K562 (cell line): ENCODE results near the gene CLIP4. TPM values are rescaled to one million over a fixed set of nuclear protein-coding genes. Genes with fewer than 3 reads are reported as not detected.

ENCODE experiments used
- ATAC-seq: fragments of 200-7000 bp; cut with Tn5 transposase; 3 replicates; pipeline ENCODE4 v1.9.1; 2020; ENCODE audit warnings: moderate library complexity
- BruUV-seq: library from RNA; stranded (reverse); fragments of 400-500 nt; replicated peaks from 2 replicates; lab custom pipeline; 2021; lab: Mats Ljungman, UMichigan
- CTCF ChIA-PET: fragments of 300-600 bp; formaldehyde crosslinking; extraction: SDS; loops from one replicate; lab custom pipeline; 2021; ENCODE audit warnings: low intra/inter-chr PET ratio; lab: Yijun Ruan, JAX
- POLR2A ChIA-PET: fragments of 300-600, 350-650 bp; sonication (Branson Sonifier 250); formaldehyde crosslinking; extraction: SDS; loops from one replicate; lab custom pipeline; 2021; ENCODE audit warnings: antibody characterized with exemption, inconsistent platforms; lab: Yijun Ruan, JAX
- DNase-seq, 4 experiments: peaks; one replicate each; pipeline versions ENCODE4 v3.0.0 to v3.0.0-alpha.2; 2011 to 2018; ENCODE audit warnings: low spot score in 3 of 4, mixed read lengths in 3 of 4; ENCODE audit errors: extremely low read depth in 1 of 4
- FAIRE-seq: peaks from 2 replicates; lab custom pipeline; 2011; peaks lifted over from hg19 to GRCh38; lab: Jason Lieb, UNC
- H2AFZ ChIP-seq: 2 replicates; pipeline ENCODE4 v1.6.0; 2011; ENCODE audit warnings: low read depth, low read length, control low read depth, inconsistent platforms
- H3K27ac ChIP-seq: fragments of 200-600 bp; 3 replicates; pipeline ENCODE4 v1.8.0; 2011; ENCODE audit warnings: low read depth, mild to moderate bottlenecking, control low read depth, inconsistent platforms, low read length, moderate library complexity, mixed read lengths; ENCODE audit errors: extremely low read depth
- H3K27me3 ChIP-seq, 2 experiments: fragments of 300-600 bp in 1 of 2; 2 replicates in 1 of 2; 3 replicates in 1 of 2; pipeline versions ENCODE4 v1.6.0 to v1.8.0; 2011; ENCODE audit warnings: inconsistent platforms in 2 of 2, low read length in 2 of 2, mild to moderate bottlenecking in 1 of 2, mixed read lengths in 1 of 2, moderate library complexity in 1 of 2; ENCODE audit not compliant: control insufficient read depth in 2 of 2, insufficient read depth in 2 of 2
- H3K36me3 ChIP-seq: fragments of 300-600 bp; 3 replicates; pipeline ENCODE4 v1.8.0; 2011; ENCODE audit warnings: mild to moderate bottlenecking, low read length, inconsistent platforms; ENCODE audit not compliant: control insufficient read depth, insufficient read depth
- H3K4me1 ChIP-seq, 2 experiments: fragments of 200-600 bp in 1 of 2; replicated peaks in 1 of 2; 2 replicates in 1 of 2; 3 replicates in 1 of 2; pipeline versions ENCODE4 v1.5.1 to v1.8.0; 2011; ENCODE audit warnings: inconsistent platforms in 2 of 2, low read length in 2 of 2, mild to moderate bottlenecking in 1 of 2, mixed read lengths in 1 of 2, moderate library complexity in 1 of 2; ENCODE audit not compliant: control insufficient read depth in 2 of 2, insufficient read depth in 2 of 2
- H3K4me2 ChIP-seq: 2 replicates; pipeline ENCODE4 v1.6.1; 2011; ENCODE audit warnings: low read length, control low read depth, inconsistent platforms, mixed read lengths; ENCODE audit not compliant: insufficient read depth
- H3K4me3 ChIP-seq: fragments of 200-600 bp; sonication (generic), shearing (Covaris generic); 2 replicates; pipeline ENCODE4 v1.5.1; 2016; ENCODE audit warnings: control low read depth, inconsistent platforms
- H3K79me2 ChIP-seq: fragments of 200-600 bp; 3 replicates; pipeline ENCODE4 v1.8.0; 2011; ENCODE audit warnings: low read length, inconsistent platforms; ENCODE audit not compliant: control insufficient read depth, insufficient read depth
- H3K9ac ChIP-seq, 2 experiments: 2 replicates each; pipeline versions ENCODE4 v1.6.0 to v1.6.1; 2011; ENCODE audit warnings: low read depth in 2 of 2, low read length in 2 of 2, control low read depth in 1 of 2, inconsistent platforms in 1 of 2, mild to moderate bottlenecking in 1 of 2, mixed read lengths in 1 of 2; ENCODE audit not compliant: insufficient read depth in 1 of 2
- H3K9me1 ChIP-seq: one replicate; pipeline ENCODE4 v1.6.0; 2011; ENCODE audit warnings: inconsistent platforms, mild to moderate bottlenecking, low read length, moderate library complexity; ENCODE audit not compliant: control insufficient read depth, insufficient read depth
- H3K9me3 ChIP-seq: replicated peaks from 2 replicates; pipeline ENCODE4 v1.5.1; 2011; ENCODE audit warnings: low read depth, low read length, inconsistent platforms; ENCODE audit not compliant: control insufficient read depth, insufficient read depth
- H4K20me1 ChIP-seq: replicated peaks from 2 replicates; pipeline ENCODE4 v1.6.1; 2011; ENCODE audit warnings: low read length, inconsistent platforms, mixed read lengths; ENCODE audit not compliant: control insufficient read depth, insufficient read depth
- C11orf30 ChIP-seq: fragments of 450-650 bp; IDR thresholded peaks from 2 replicates; pipeline ENCODE4 v1.6.1; 2016; ENCODE audit warnings: low read depth, mild to moderate bottlenecking
- EP300 ChIP-seq: IDR thresholded peaks from 2 replicates; pipeline ENCODE4 v1.6.1; 2012; ENCODE audit warnings: low read length, improper control_type of control experiment
- MYNN ChIP-seq, 2 experiments: sonication (generic); formaldehyde crosslinking in 1 of 2; IDR thresholded peaks; 2 replicates each; pipeline versions ENCODE4 v1.5.0 to v1.6.1; 2016 to 2020; ENCODE audit warnings: antibody characterized with exemption in 1 of 2, missing genetic modification reagents in 1 of 2
- POLR2AphosphoS5 ChIP-seq: IDR thresholded peaks from 2 replicates; pipeline ENCODE4 v1.6.1; 2011; ENCODE audit warnings: mild to moderate bottlenecking, low read depth, low read length, moderate library complexity; ENCODE audit not compliant: control insufficient read depth, insufficient read depth
- RUNX1 ChIP-seq: sonication (generic); IDR thresholded peaks from 2 replicates; pipeline ENCODE4 v1.6.1; 2016; ENCODE audit warnings: antibody characterized with exemption, low read depth
- ZC3H11A ChIP-seq: IDR thresholded peaks from 2 replicates; pipeline ENCODE4 v1.6.1; 2012; ENCODE audit warnings: low read depth, low read length, improper control_type of control experiment
- ZNF24 ChIP-seq: fragments of 450-650 bp; IDR thresholded peaks from 2 replicates; pipeline ENCODE4 v1.6.1; 2016
- ZNF695 ChIP-seq: fragments of 450-650 bp; formaldehyde crosslinking; IDR thresholded peaks from 2 replicates; pipeline ENCODE4 v1.4.0; 2020; ENCODE audit warnings: mild to moderate bottlenecking, moderate library complexity
- ZNF780A ChIP-seq: fragments of 250-450 bp; sonication (Bioruptor Pico); IDR thresholded peaks from 2 replicates; pipeline ENCODE4 v1.5.0; 2021; ENCODE audit warnings: mild to moderate bottlenecking
- WGBS: fragments of 100-300 bp; shearing (Covaris generic); methylation state at CpG from one replicate; pipeline ENCODE4 v1.1.6; 2016; ENCODE audit warnings: low coverage, mixed read lengths; ENCODE audit not compliant: insufficient coverage; ENCODE audit errors: missing lambda C conversion rate; 5-methylcytosine and 5-hydroxymethylcytosine counted together
- in situ Hi-C: fragments of 300-500 bp; cut with MboI; formaldehyde crosslinking; loops from 4 replicates; pipeline ENCODE4 v1.15.0; 2018; ENCODE audit warnings: inconsistent platforms, mixed read lengths
- intact Hi-C: fragments of 100-400 bp; cut with micrococcal nuclease; formaldehyde crosslinking; loops from 2 replicates; pipeline ENCODE4 v1.14.2; 2022
- polyA plus RNA-seq, 8 experiments: library from polyadenylated mRNA; depleted of rRNA in 4 of 8; stranded (reverse) in 5 of 8; unstranded in 3 of 8; fragments of >200 nt; fragmentation: Nextera tagmentation in 2 of 8; fragmentation: Illumina TruSeq in 1 of 8; extraction: Ambion mirVana in 2 of 8; extraction: Trizol in 1 of 8; gene quantifications; 2 replicates each; pipeline versions ENCODE4 v1.2.1 to v1.2.3, GENCODE V29; 2011 to 2014; ENCODE audit warnings: inconsistent platforms in 1 of 8, missing spikeins in 1 of 8
- total RNA-seq, 7 experiments: library from RNA; depleted of rRNA in 6 of 7; stranded (reverse); fragments of >200 nt in 6 of 7; fragmentation: Illumina TruSeq in 2 of 7; extraction: Trizol in 2 of 7; gene quantifications; 2 replicates each; pipeline versions ENCODE4 v1.2.1 to v1.2.3, GENCODE V29; 2011 to 2021; ENCODE audit warnings: low replicate concordance in 1 of 7
- TF ChIP-seq, protein P1 (sequence below): sonication (generic); formaldehyde crosslinking; IDR thresholded peaks from 2 replicates; pipeline ENCODE4 v1.5.0; 2020; ENCODE audit warnings: missing genetic modification reagents
- TF ChIP-seq, protein P2 (sequence below), 2 experiments: IDR thresholded peaks; 2 replicates each; pipeline ENCODE4 v1.6.1; 2011; ENCODE audit warnings: borderline replicate concordance in 1 of 2, control low read depth in 1 of 2, low read depth in 1 of 2, low read length in 1 of 2, mild to moderate bottlenecking in 1 of 2, mixed read lengths in 1 of 2, moderate library complexity in 1 of 2; ENCODE audit not compliant: insufficient read depth in 1 of 2, insufficient read length in 1 of 2, poor library complexity in 1 of 2, severe bottlenecking in 1 of 2; ENCODE audit errors: extremely low read depth in 1 of 2

Gene CLIP4
- total and polyA plus RNA-seq, 9 of the 15 experiments (the other 6 are each of a cell fraction or from before 2014, with no cell fraction given), result 0.03 to 0.38 (median 0.13) TPM; not detected in 5

DNA sequence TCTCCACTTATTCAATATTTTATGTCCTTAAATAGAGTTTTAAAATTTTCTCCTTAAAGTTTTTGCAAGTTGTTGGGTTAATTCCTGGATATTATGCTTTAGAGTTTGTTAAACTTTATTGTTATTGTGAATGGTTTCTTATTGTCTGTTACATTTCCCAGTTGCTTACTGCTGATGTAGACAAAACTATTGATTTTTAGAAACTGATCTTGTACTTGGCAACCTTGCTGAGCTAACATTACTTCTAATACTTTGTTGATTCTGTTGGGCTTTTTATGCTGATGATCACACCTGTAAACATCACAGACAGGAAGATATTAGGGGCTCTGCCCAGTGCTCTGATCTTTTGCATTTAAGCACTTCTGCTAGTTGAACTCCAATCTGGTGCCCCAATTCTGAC is 2.8 kb upstream of the CLIP4 start (continued):
- TF ChIP-seq EP300, result no peak
- TF ChIP-seq ZC3H11A, result no peak
- no peak for TF ChIP-seq ZNF695 (CRISPR knock-in tag)
- TF ChIP-seq, protein P1, sequence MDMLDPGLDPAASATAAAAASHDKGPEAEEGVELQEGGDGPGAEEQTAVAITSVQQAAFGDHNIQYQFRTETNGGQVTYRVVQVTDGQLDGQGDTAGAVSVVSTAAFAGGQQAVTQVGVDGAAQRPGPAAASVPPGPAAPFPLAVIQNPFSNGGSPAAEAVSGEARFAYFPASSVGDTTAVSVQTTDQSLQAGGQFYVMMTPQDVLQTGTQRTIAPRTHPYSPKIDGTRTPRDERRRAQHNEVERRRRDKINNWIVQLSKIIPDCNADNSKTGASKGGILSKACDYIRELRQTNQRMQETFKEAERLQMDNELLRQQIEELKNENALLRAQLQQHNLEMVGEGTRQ (CRISPR knock-in tag), result no peak
- TF ChIP-seq, protein P2, sequence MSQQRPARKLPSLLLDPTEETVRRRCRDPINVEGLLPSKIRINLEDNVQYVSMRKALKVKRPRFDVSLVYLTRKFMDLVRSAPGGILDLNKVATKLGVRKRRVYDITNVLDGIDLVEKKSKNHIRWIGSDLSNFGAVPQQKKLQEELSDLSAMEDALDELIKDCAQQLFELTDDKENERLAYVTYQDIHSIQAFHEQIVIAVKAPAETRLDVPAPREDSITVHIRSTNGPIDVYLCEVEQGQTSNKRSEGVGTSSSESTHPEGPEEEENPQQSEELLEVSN (IDR thresholded peaks at IDR 0.05; ENCODE audit: borderline replicate concordance in 1 of 2, extremely low read depth in 1 of 2, insufficient read depth in 1 of 2, insufficient read length in 1 of 2, low read depth in 1 of 2, low read length in 1 of 2, poor library complexity in 1 of 2, severe bottlenecking in 1 of 2), result no peak
- no peak for TF ChIP-seq RUNX1
- no peak for TF ChIP-seq ZNF780A (CRISPR knock-in tag)

DNA sequence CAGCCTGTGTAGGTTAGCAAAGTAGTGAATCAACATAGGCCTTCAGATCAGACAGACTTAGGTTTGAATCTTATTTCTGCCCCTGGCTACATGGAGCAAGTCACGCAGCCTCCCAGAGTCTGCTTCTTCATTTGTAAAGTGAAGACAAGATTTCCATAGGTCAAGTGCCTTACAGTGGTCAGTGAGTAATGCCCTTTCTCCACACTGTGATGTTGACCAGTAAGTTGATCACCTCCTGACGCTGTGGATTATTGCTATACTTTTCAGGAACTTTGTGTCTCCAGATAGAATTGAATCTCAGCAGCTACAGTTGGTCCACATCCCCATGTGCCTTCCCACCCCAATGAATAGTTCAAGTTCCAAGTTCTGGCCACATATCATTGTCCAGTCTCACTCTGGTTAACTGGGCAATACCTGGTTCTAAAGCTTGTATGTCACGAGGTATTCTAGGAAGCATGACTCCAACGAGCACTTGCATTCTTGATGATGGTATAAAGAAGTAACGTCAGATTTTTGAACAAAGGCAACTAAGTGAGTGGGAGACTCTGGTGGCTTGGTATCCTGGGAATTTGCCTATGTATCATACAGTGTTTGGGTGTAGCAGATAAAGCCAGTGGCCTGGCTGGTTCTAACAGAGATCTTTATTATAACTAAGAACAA is 2.1 kb upstream of the CLIP4 start:
- no peak overlapping the region for H2AFZ ChIP-seq
- DNase-seq (no peak), FAIRE-seq (no peak), ATAC-seq (no peak)
- in situ Hi-C loops, result no loop called here
- H3K4me3 ChIP-seq, result no peak overlapping the region
- CTCF ChIA-PET, result no interaction called here
- WGBS, result 1% methylated on average over 5 of the region's 5 CpGs
- H3K79me2 ChIP-seq, result no peaks in the 10 kb centered on the region
- H3K4me1 ChIP-seq, result peaks cover 5 to 6% of the 10 kb centered on the region in 2 experiments; a peak in 3 of 5 replicates
- no TSS peak for BruUV-seq
- intact Hi-C loops, result no loop called here
- no peaks in the 10 kb centered on the region for H3K9me1 ChIP-seq
- no peak overlapping the region for H3K27ac ChIP-seq
- POLR2A ChIA-PET, result no interaction called here
- H3K9ac ChIP-seq, result no peak overlapping the region
- H3K27me3 ChIP-seq, result peaks cover 19 to 29% of the 10 kb centered on the region in 2 experiments
- H3K9me3 ChIP-seq, result no peaks in the 10 kb centered on the region
- no peak overlapping the region for H3K4me2 ChIP-seq
- H4K20me1 ChIP-seq, result no peaks in the 10 kb centered on the region
- no peaks in the 10 kb centered on the region for H3K36me3 ChIP-seq
- TF ChIP-seq C11orf30, result no peak
- no peak for TF ChIP-seq MYNN (IDR thresholded peaks at IDR 0.05)
- no peak for TF ChIP-seq MYNN (CRISPR knock-in tag; IDR thresholded peaks at IDR 0.05)
- TF ChIP-seq ZNF24, result no peak
- TF ChIP-seq POLR2AphosphoS5, result no peak
